ENCODE data around the gene AMPD3. TPM values are rescaled to one million over a fixed set of nuclear protein-coding genes. Genes with fewer than 3 reads are reported as not detected.
A peak's percentile ranks its signal among the peaks of the same experiment; 100 is the strongest.

Gene AMPD3
- total RNA-seq, 2 donors from 2014 or later, result 21.6 to 28.8 TPM

GRCh38 chr11:10534316-10534715, 79.3 kb downstream of the AMPD3 start:
- H3K4me1 Mint-ChIP-seq (ENCODE audit: low read depth), result peaks cover 19% of the 10 kb centered on the region
- no peak overlapping the region for H3K27ac Mint-ChIP-seq
- H3K9me3 Mint-ChIP-seq, result no peaks in the 10 kb centered on the region
- H3K36me3 Mint-ChIP-seq (ENCODE audit: insufficient read depth in 2 of 2), result peaks cover 1 to 3% of the 10 kb centered on the region in 2 donors
- ATAC-seq (replicated peaks in 1 of 2) (no peak), DNase-seq (no peak)
- H3K27me3 Mint-ChIP-seq (ENCODE audit: low read depth), result no peaks in the 10 kb centered on the region
- no peak overlapping the region for H3K4me3 Mint-ChIP-seq

GRCh38 chr11:10537600-10537999, 82.5 kb downstream of the AMPD3 start:
- DNase-seq (no peak), ATAC-seq (replicated peaks in 1 of 2) (no peak)
- Mint-ChIP-seq H3K27me3 (ENCODE audit: low read depth) (no peaks in the 10 kb centered on the region), H3K27ac (no peak overlapping the region), H3K9me3 (no peaks in the 10 kb centered on the region), H3K4me3 (no peak overlapping the region), H3K4me1 (ENCODE audit: low read depth) (peaks cover 37% of the 10 kb centered on the region), H3K36me3 (ENCODE audit: insufficient read depth in 2 of 2) (peaks cover 0 to 3% of the 10 kb centered on the region in 2 donors)

DNA sequence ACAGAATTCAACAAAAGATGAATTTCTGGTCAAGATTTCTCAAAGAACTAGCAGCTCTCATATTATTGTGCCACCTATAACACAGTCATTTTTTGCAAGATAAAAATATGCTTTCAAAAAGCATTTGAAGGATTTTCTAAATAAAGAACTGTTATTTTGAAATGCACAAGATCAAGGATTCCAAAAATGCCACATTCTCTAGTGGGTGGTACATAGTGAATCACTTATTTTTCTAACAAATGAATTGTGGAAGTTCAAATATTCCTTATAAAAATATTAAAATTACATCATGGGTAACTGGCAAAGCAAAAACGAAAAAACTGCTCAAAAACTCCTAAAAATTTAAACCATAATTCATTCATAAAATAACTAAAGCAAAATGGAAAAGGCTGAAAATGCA, 83.9 kb downstream of the AMPD3 start:
- H3K36me3 Mint-ChIP-seq (ENCODE audit: insufficient read depth in 2 of 2), result peaks cover 0 to 1% of the 10 kb centered on the region in 2 donors
- no peaks in the 10 kb centered on the region for H3K9me3 Mint-ChIP-seq
- no peaks in the 10 kb centered on the region for H3K27me3 Mint-ChIP-seq (ENCODE audit: low read depth)
- H3K4me3 Mint-ChIP-seq, result no peak overlapping the region
- peaks cover 37% of the 10 kb centered on the region for H3K4me1 Mint-ChIP-seq (ENCODE audit: low read depth)
- DNase-seq (no peak), ATAC-seq (replicated peaks in 1 of 2) (no peak)
- H3K27ac Mint-ChIP-seq, result no peak overlapping the region

GRCh38 chr11:10539339-10539738, 84.3 kb downstream of the AMPD3 start:
- no peak for ATAC-seq (replicated peaks in 1 of 2)
- no peaks in the 10 kb centered on the region for H3K9me3 Mint-ChIP-seq
- H3K36me3 Mint-ChIP-seq (ENCODE audit: insufficient read depth in 2 of 2), result peaks cover 0 to 1% of the 10 kb centered on the region in 2 donors
- no peaks in the 10 kb centered on the region for H3K27me3 Mint-ChIP-seq (ENCODE audit: low read depth)
- H3K4me3 Mint-ChIP-seq, result peak overlapping the region; percentile 87 to 94
- H3K27ac Mint-ChIP-seq, result no peak overlapping the region
- DNase-seq, result no peak
- H3K4me1 Mint-ChIP-seq (ENCODE audit: low read depth), result peaks cover 37% of the 10 kb centered on the region

DNA sequence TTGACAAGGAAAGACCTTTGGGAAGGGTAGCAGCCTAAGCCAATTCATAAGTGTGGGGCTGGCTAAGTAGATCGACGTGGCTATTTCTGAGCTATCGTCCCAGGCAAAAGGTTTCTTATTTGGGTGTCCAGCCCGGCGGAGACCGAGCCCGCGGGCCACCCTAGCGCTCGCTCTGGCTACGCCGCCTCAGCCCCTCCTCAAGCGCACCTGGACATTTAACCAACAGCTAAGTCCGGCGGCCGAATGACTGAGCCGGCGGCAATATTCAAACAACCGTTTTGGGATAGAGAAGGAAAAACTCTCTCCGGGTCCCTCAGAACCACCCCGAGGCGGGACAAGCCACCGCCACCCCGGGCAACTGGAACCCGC, 85.5 kb downstream of the AMPD3 start:
- Mint-ChIP-seq H3K36me3 (ENCODE audit: insufficient read depth in 2 of 2) (peaks cover 0 to 1% of the 10 kb centered on the region in 2 donors), H3K27me3 (ENCODE audit: low read depth) (no peaks in the 10 kb centered on the region), H3K27ac (peak overlapping the region; percentile 79), H3K9me3 (no peaks in the 10 kb centered on the region), H3K4me3 (peak overlapping the region; percentile 87 to 94), H3K4me1 (ENCODE audit: low read depth) (peaks cover 37% of the 10 kb centered on the region)
- DNase-seq (no peak), ATAC-seq (replicated peaks in 1 of 2) (peak; percentile 36 to 43)

DNA sequence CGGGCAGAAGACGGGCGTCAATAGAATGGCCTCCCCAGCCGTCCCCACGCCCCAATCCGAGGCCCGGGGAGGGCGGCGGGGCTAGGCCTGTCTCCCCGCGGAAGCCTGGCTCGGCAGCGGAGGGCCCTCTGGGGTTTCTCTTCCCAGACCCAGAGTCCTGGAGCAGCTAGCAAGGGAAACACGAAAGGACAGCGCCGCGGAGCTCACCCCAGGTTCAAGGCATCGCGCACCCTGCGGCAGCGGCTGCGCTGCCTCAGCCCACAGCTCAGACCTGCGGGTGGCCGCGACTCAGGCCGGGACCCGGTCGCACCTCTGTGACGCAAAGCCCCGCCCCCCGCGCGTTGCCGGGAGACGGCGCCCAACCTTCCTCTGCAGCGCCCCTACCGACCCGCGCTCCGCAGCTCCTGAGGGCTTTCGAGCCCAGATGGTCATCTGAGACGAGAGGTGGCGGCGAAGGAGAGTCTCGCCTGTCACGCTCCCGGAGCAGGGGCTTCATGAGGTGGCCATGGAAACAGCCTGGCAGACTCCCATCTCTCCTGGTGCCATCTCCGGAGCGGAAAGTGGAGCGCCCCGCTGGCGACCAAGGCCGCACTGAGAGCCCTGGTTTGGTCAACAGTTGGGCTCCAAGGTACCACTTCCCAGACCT, 86.0 kb downstream of the AMPD3 start, which contains the start of gene RNF141:
RNF141 (minus strand) TSS at position 273 of the 646 bp plus-strand sequence. CDS start 7,029 bp downstream, outside the sequence.
- Mint-ChIP-seq H3K4me3 (peak within 1 kb of the TSS; percentile 87 to 94), H3K4me1 (ENCODE audit: low read depth) (peaks cover 34% of the 10 kb centered on the region), H3K9me3 (no peaks in the 10 kb centered on the region), H3K27me3 (ENCODE audit: low read depth) (no peaks in the 10 kb centered on the region), H3K27ac (peak within 1 kb of the TSS; percentile 79), H3K36me3 (ENCODE audit: insufficient read depth in 2 of 2) (peaks cover 0 to 1% of the 10 kb centered on the region in 2 donors)
- ATAC-seq (replicated peaks in 1 of 2), result peak; percentile 98
- peak; percentile 97 to 99 for DNase-seq

GRCh38 chr11:10541561-10541930, 86.5 kb downstream of the AMPD3 start:
- peaks cover 0 to 1% of the 10 kb centered on the region in 2 donors for H3K36me3 Mint-ChIP-seq (ENCODE audit: insufficient read depth in 2 of 2)
- ATAC-seq (replicated peaks in 1 of 2), result no peak
- peaks cover 29% of the 10 kb centered on the region for H3K4me1 Mint-ChIP-seq (ENCODE audit: low read depth)
- no peaks in the 10 kb centered on the region for H3K9me3 Mint-ChIP-seq
- no peak for DNase-seq
- peak overlapping the region; percentile 87 to 94 for H3K4me3 Mint-ChIP-seq
- H3K27me3 Mint-ChIP-seq (ENCODE audit: low read depth), result no peaks in the 10 kb centered on the region
- peak overlapping the region; percentile 57 for H3K27ac Mint-ChIP-seq

DNA sequence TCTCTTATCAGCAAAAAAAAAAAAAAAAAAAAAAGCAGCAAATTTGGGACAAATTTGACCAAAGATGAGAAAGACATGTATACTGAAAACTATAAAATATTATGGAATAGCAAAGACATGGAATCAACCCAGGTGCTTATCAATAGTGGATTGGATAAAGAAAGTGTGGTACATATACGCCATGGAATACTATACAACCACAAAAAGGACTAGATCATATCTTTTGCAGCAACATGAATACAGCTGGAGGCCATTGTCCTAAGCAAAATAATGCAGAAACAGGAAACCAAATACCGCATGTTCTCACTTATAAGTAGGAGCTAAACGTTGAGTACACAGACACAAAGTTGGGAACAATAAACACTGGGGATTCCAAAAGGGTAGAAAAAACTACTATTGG, 87.7 kb downstream of the AMPD3 start:
- Mint-ChIP-seq H3K4me3 (no peak overlapping the region), H3K27ac (no peak overlapping the region), H3K27me3 (ENCODE audit: low read depth) (no peaks in the 10 kb centered on the region), H3K4me1 (ENCODE audit: low read depth) (peaks cover 26% of the 10 kb centered on the region), H3K36me3 (ENCODE audit: insufficient read depth in 2 of 2) (peaks cover 0 to 1% of the 10 kb centered on the region in 2 donors), H3K9me3 (no peaks in the 10 kb centered on the region)
- DNase-seq (no peak), ATAC-seq (replicated peaks in 1 of 2) (no peak)

DNA sequence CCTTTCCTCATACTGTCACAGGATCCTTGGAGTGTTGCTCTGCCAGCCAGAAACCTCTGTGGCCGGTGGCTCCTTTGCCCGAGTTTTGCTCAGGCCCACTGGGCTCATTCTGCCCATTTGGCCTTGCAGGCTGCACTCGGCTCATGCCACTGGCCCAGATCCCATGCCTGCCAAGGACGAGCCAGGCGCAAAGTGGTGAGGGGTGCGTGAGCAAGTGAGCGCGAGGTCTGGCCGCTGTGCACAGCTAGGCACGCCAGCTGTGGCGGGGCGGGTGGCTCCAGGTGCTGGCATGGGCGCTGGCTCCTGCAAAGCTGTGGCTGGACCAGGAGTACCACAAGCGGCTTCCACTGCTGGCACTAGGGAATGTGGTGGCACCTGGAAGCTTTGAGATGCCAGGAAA, 88.7 kb downstream of the AMPD3 start:
- H3K9me3 Mint-ChIP-seq, result no peaks in the 10 kb centered on the region
- ATAC-seq (replicated peaks in 1 of 2), result no peak
- no peak overlapping the region for H3K4me3 Mint-ChIP-seq
- H3K27ac Mint-ChIP-seq, result no peak overlapping the region
- DNase-seq, result no peak
- peaks cover 22% of the 10 kb centered on the region for H3K4me1 Mint-ChIP-seq (ENCODE audit: low read depth)
- no peaks in the 10 kb centered on the region for H3K27me3 Mint-ChIP-seq (ENCODE audit: low read depth)
- H3K36me3 Mint-ChIP-seq (ENCODE audit: insufficient read depth in 2 of 2), result peaks cover 0 to 1% of the 10 kb centered on the region in 2 donors

GRCh38 chr11:10544491-10545465, 89.7 kb downstream of the AMPD3 start:
- Mint-ChIP-seq H3K4me1 (ENCODE audit: low read depth) (peaks cover 13% of the 10 kb centered on the region), H3K36me3 (ENCODE audit: insufficient read depth in 2 of 2) (no peaks in the 10 kb centered on the region), H3K27me3 (ENCODE audit: low read depth) (no peaks in the 10 kb centered on the region), H3K4me3 (no peak overlapping the region), H3K9me3 (no peaks in the 10 kb centered on the region), H3K27ac (no peak overlapping the region)
- ATAC-seq (replicated peaks in 1 of 2), result no peak
- DNase-seq, result no peak

DNA sequence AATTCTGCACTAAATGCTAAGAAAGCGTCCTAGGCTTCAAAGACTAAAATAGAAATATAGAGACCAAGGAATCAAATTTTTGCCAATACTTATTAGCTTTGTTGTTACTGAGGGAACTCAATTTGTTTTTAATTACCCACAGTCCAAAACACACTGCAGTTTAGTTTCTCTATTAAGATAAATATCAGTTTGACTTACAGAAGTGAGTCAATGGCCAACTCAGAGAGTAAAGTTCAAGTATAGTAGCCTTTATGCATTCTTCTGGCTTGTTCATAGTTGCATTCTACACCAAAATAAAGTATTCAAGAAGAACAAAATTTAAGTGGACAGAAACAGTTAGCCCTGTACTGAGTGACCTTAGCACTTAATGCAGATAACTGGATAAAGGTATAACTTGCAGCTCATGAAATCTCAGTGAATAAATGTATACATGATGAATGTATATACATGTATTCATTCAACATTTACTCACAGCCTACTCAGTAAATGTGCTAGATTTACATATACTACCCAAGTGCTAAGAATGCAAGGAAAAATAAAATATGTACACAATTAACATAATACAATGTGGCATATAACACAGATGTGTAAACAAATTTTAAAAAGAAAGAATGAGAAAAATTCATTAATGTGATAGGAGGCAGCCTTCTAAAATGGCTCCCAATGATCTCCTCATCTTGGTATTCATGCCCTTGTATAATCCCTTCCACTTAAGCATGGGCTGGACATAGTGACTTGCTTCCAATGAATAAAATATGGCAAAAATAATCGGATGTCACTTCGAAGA, 95.6 kb downstream of the AMPD3 start:
- Mint-ChIP-seq H3K9me3 (peaks cover 2 to 3% of the 10 kb centered on the region in 2 donors), H3K36me3 (ENCODE audit: insufficient read depth in 2 of 2) (peaks cover 0 to 2% of the 10 kb centered on the region in 2 donors), H3K27me3 (ENCODE audit: low read depth) (peaks cover 6% of the 10 kb centered on the region), H3K4me3 (no peak overlapping the region), H3K27ac (no peak overlapping the region), H3K4me1 (ENCODE audit: low read depth) (no peaks in the 10 kb centered on the region)
- DNase-seq, result no peak
- no peak for ATAC-seq (replicated peaks in 1 of 2)

DNA sequence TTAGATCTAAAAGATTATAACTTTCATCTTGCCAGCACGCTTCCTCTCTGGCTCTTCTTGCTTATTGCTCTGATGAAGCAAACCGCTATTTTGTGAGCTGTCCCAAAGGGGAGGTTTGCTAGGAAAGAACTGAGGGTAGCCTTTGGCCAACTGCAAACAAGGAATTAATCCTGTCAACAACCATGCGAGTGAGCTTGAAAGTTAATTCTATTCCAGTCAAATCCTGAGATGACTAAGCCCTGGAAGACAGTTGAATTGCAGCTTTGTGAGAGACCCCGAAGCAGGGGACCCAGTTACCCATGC, 96.2 kb downstream of the AMPD3 start:
- Mint-ChIP-seq H3K9me3 (peaks cover 2 to 3% of the 10 kb centered on the region in 2 donors), H3K36me3 (ENCODE audit: insufficient read depth in 2 of 2) (peaks cover 0 to 2% of the 10 kb centered on the region in 2 donors)
- ATAC-seq (replicated peaks in 1 of 2), result no peak

More for the DNA sequence above, 96.2 kb downstream of the AMPD3 start:
- H3K4me1 Mint-ChIP-seq (ENCODE audit: low read depth), result no peaks in the 10 kb centered on the region
- H3K27ac Mint-ChIP-seq, result no peak overlapping the region
- DNase-seq, result no peak
- H3K4me3 Mint-ChIP-seq, result no peak overlapping the region
- peaks cover 8% of the 10 kb centered on the region for H3K27me3 Mint-ChIP-seq (ENCODE audit: low read depth)
